RWPE1 (cell line): ENCODE data around the gene SPEM3.

Source experiments
- CTCF ChIA-PET: fragments of 350-600 bp; sonication (Branson Sonifier 250); formaldehyde crosslinking; extraction: SDS; loops from one replicate; lab custom pipeline; 2021; lab: Yijun Ruan, JAX
- POLR2A ChIA-PET: fragments of 400-600 bp; formaldehyde crosslinking; extraction: SDS; loops from one replicate; lab custom pipeline; 2020; ENCODE audit warnings: antibody characterized with exemption; ENCODE audit not compliant: low non-redundant PET; lab: Yijun Ruan, JAX
- DNase-seq: peaks from one replicate; pipeline ENCODE4 v3.0.0; 2012; ENCODE audit warnings: low spot score
- H3K27ac ChIP-seq: fragments of 450-650 bp; 2 replicates; pipeline ENCODE4 v1.5.1; 2017
- CTCF ChIP-seq: fragments of 450-650 bp; conservative IDR thresholded peaks from 2 replicates; pipeline ENCODE4 v1.5.1; 2017; ENCODE audit warnings: low read depth, mild to moderate bottlenecking

The SPEM3 gene

GRCh38 chr17:7410634-7411426, 17.8 kb upstream of the SPEM3 start:
- no peak overlapping the region for H3K27ac ChIP-seq
- no peak for TF ChIP-seq CTCF
- POLR2A ChIA-PET: no interaction called here
- DNase-seq: no peak
- CTCF ChIA-PET: interaction anchor here (0.6 kb wide), 1 partner anchor 149 kb away, joined by 3 read pairs; no protein-coding TSS in a partner anchor

GRCh38 chr17:7411427-7411750, 17.3 kb upstream of the SPEM3 start:
- CTCF ChIA-PET: no interaction called here

GRCh38 chr17:7413346-7413985, 15.2 kb upstream of the SPEM3 start:
- DNase-seq: no peak
- ChIA-PET POLR2A (interaction anchor here (1.0 kb wide), 1 partner anchor 84 kb away, joined by 3 read pairs; the partner anchor contains the start of gene NEURL4), CTCF (interaction anchor here (0.8 to 1.1 kb wide), 2 partner anchors 24 to 78 kb away, joined by 4 to 5 read pairs; no protein-coding TSS in a partner anchor)
- no peak for TF ChIP-seq CTCF
- peak overlapping the region; percentile 24 for H3K27ac ChIP-seq

More at GRCh38 chr17:7411427-7411750, 17.3 kb upstream of the SPEM3 start:
- TF ChIP-seq CTCF: no peak
- POLR2A ChIA-PET: no interaction called here
- no peak overlapping the region for H3K27ac ChIP-seq
- DNase-seq: no peak

- no peak for TF ChIP-seq CTCF
- DNase-seq: no peak
- POLR2A ChIA-PET: no interaction called here
- CTCF ChIA-PET: no interaction called here
- 0 out of 2 replicates have a peak overlapping the region, but pooled peaks have one; percentile 3 for H3K27ac ChIP-seq
Measured at GRCh38 chr17:7414837-7415236, 13.8 kb upstream of the SPEM3 start.

- H3K27ac ChIP-seq: peak overlapping the region; percentile 34
- ChIA-PET CTCF (no interaction called here), POLR2A (no interaction called here)
- TF ChIP-seq CTCF: no peak
- no peak for DNase-seq
Measured at GRCh38 chr17:7415784-7416183, 12.9 kb upstream of the SPEM3 start.

- DNase-seq: no peak
- peak overlapping the region; percentile 34 for H3K27ac ChIP-seq
- ChIA-PET POLR2A (no interaction called here), CTCF (interaction anchor here (0.7 kb wide), 1 partner anchor 93 kb away, joined by 3 read pairs; no protein-coding TSS in a partner anchor)
- no peak for TF ChIP-seq CTCF
Measured at GRCh38 chr17:7416323-7416722, 12.3 kb upstream of the SPEM3 start.
